A549 (cell line): ENCODE data around the gene TAF4. TPM values are rescaled to one million over a fixed set of nuclear protein-coding genes. Genes with fewer than 3 reads are reported as not detected.

Experiments used
- ATAC-seq, 2 experiments: fragments of 200-7000 bp in 1 of 2; fragments of >200 bp in 1 of 2; cut with Nextera tagmentation in 1 of 2; cut with Tn5 transposase in 1 of 2; 3 replicates each; pipeline versions ENCODE4 v1.8.0 to v1.9.1; 2018 to 2020; ENCODE audit warnings: mild to moderate bottlenecking in 1 of 2, moderate library complexity in 1 of 2
- CTCF ChIA-PET: fragments of 300-600 bp; sonication (Branson Sonifier 250); formaldehyde crosslinking; extraction: SDS; loops from one replicate; lab custom pipeline; 2021; ENCODE audit warnings: antibody characterized with exemption, inconsistent platforms; lab: Yijun Ruan, JAX
- POLR2A ChIA-PET: fragments of 350-600 bp; formaldehyde crosslinking; extraction: SDS; loops from one replicate; lab custom pipeline; 2021; ENCODE audit warnings: antibody characterized with exemption, inconsistent platforms; lab: Yijun Ruan, JAX
- DNase-seq, 2 experiments: peaks; one replicate each; pipeline versions ENCODE4 v3.0.0 to v3.0.0-alpha.2; 2011 to 2016; ENCODE audit warnings: low read depth in 1 of 2, low spot score in 1 of 2
- FAIRE-seq: peaks from 2 replicates; lab custom pipeline; 2011; peaks lifted over from hg19 to GRCh38; lab: Jason Lieb, UNC
- H3K27ac ChIP-seq, 2 experiments: fragments of >200 bp; sonication (Bioruptor Twin); formaldehyde crosslinking; 3 replicates each; pipeline ENCODE4 v1.5.1; 2016 to 2017
- H3K4me1 ChIP-seq: fragments of >200 bp; sonication (Bioruptor Twin); formaldehyde crosslinking; 3 replicates; pipeline ENCODE4 v1.6.1; 2016
- H3K4me2 ChIP-seq: fragments of >200 bp; sonication (Bioruptor Twin); formaldehyde crosslinking; 3 replicates; pipeline ENCODE4 v1.6.1; 2016
- H3K4me3 ChIP-seq: fragments of >200 bp; sonication (Bioruptor Twin); formaldehyde crosslinking; 3 replicates; pipeline ENCODE4 v1.5.1; 2016
- H3K9me3 ChIP-seq: fragments of >200 bp; sonication (Bioruptor Twin); formaldehyde crosslinking; 3 replicates; pipeline ENCODE4 v1.6.1; 2016
- CBX2 ChIP-seq: fragments of 200-600 bp; sonication (generic); IDR thresholded peaks from 2 replicates; pipeline ENCODE4 v1.6.1; 2016; ENCODE audit warnings: low read depth, mild to moderate bottlenecking, borderline replicate concordance
- CBX8 ChIP-seq: fragments of 200-600 bp; sonication (generic); IDR thresholded peaks from 2 replicates; pipeline ENCODE4 v1.6.1; 2016
- EHMT2 ChIP-seq: fragments of 200-600 bp; sonication (generic); IDR thresholded peaks from 2 replicates; pipeline ENCODE4 v1.6.1; 2016; ENCODE audit warnings: antibody characterized with exemption, low read depth, mild to moderate bottlenecking, moderate library complexity
- FOSL2 ChIP-seq, 2 experiments: fragments of 450-650 bp in 1 of 2; fragments of >200 bp in 1 of 2; sonication (Bioruptor Twin) in 1 of 2; formaldehyde crosslinking; IDR thresholded peaks; 2 replicates each; pipeline versions ENCODE4 v1.5.0 to v1.6.1; 2016 to 2020; ENCODE audit warnings: mild to moderate bottlenecking in 1 of 2, moderate library complexity in 1 of 2
- FOXS1 ChIP-seq: fragments of 250-450 bp; sonication (Bioruptor Pico); IDR thresholded peaks from 2 replicates; pipeline ENCODE4 v1.5.0; 2020; ENCODE audit warnings: mild to moderate bottlenecking, moderate library complexity
- GATA3 ChIP-seq: IDR thresholded peaks from 2 replicates; pipeline ENCODE4 v1.6.1; 2012; ENCODE audit warnings: borderline replicate concordance
- HOXA7 ChIP-seq: fragments of 250-450 bp; sonication (Bioruptor Pico); IDR thresholded peaks from 2 replicates; pipeline ENCODE4 v1.5.0; 2020; ENCODE audit warnings: mild to moderate bottlenecking, moderate library complexity
- JUN ChIP-seq, 2 experiments: fragments of >200 bp; sonication (Bioruptor Twin); formaldehyde crosslinking; IDR thresholded peaks; 2 replicates in 1 of 2; 3 replicates in 1 of 2; pipeline ENCODE4 v1.6.1; 2016 to 2017
- JUNB ChIP-seq: fragments of >200 bp; sonication (Bioruptor Twin); formaldehyde crosslinking; IDR thresholded peaks from 2 replicates; pipeline ENCODE4 v1.6.1; 2016
- KDM1A ChIP-seq: fragments of 200-600 bp; sonication (generic); IDR thresholded peaks from 2 replicates; pipeline ENCODE4 v1.6.1; 2016; ENCODE audit warnings: low read depth, mild to moderate bottlenecking
- KDM5A ChIP-seq: fragments of 200-600 bp; sonication (generic); IDR thresholded peaks from 2 replicates; pipeline ENCODE4 v1.6.1; 2016; ENCODE audit warnings: antibody characterized with exemption, mild to moderate bottlenecking
- MYC ChIP-seq: IDR thresholded peaks from 2 replicates; pipeline ENCODE4 v1.6.1; 2012; ENCODE audit warnings: mild to moderate bottlenecking, inconsistent platforms, low read length, improper control_type of control experiment, borderline replicate concordance
- NPAS2 ChIP-seq: fragments of 250-450 bp; sonication (Bioruptor Pico); IDR thresholded peaks from 2 replicates; pipeline ENCODE4 v1.8.0; 2022; ENCODE audit warnings: mild to moderate bottlenecking, moderate library complexity, borderline replicate concordance
- PHF8 ChIP-seq: fragments of 200-600 bp; sonication (generic); IDR thresholded peaks from 2 replicates; pipeline ENCODE4 v1.6.1; 2016; ENCODE audit warnings: low read depth, mild to moderate bottlenecking, antibody characterized with exemption, moderate library complexity, borderline replicate concordance
- POLR2A ChIP-seq: IDR thresholded peaks from 2 replicates; pipeline ENCODE4 v1.6.1; 2012; ENCODE audit warnings: mild to moderate bottlenecking, low read length
- RARB ChIP-seq: fragments of 250-450 bp; sonication (Bioruptor Pico); IDR thresholded peaks from 2 replicates; pipeline ENCODE4 v1.8.0; 2021; ENCODE audit warnings: mild to moderate bottlenecking, moderate library complexity
- SMC3 ChIP-seq: fragments of >200 bp; sonication (Bioruptor Twin); formaldehyde crosslinking; IDR thresholded peaks from 3 replicates; pipeline ENCODE4 v1.6.1; 2018; ENCODE audit warnings: inconsistent platforms
- TFCP2L1 ChIP-seq: fragments of 250-450 bp; sonication (Bioruptor Pico); IDR thresholded peaks from 2 replicates; pipeline ENCODE4 v1.5.0; 2021; ENCODE audit warnings: mild to moderate bottlenecking
- ZC3H11A ChIP-seq: fragments of 450-650 bp; IDR thresholded peaks from 2 replicates; pipeline ENCODE4 v1.6.1; 2014; ENCODE audit warnings: antibody characterized with exemption, mild to moderate bottlenecking
- ZFP36 ChIP-seq: fragments of 450-650 bp; IDR thresholded peaks from 2 replicates; pipeline ENCODE4 v1.6.1; 2014; ENCODE audit warnings: borderline replicate concordance; ENCODE audit not compliant: partially characterized antibody
- ZNF302 ChIP-seq: fragments of 250-450 bp; sonication (Bioruptor Pico); IDR thresholded peaks from 2 replicates; pipeline ENCODE4 v1.9.0; 2021; ENCODE audit warnings: inconsistent platforms, mild to moderate bottlenecking, moderate library complexity
- WGBS: methylation state at CpG from one replicate; pipeline ENCODE4 v1.1.6; 2017; ENCODE audit errors: missing lambda C conversion rate; 5-methylcytosine and 5-hydroxymethylcytosine counted together
- polyA plus RNA-seq, 4 experiments: library from polyadenylated mRNA; depleted of rRNA in 3 of 4; stranded (reverse); fragments of >200 nt; fragmentation: RNase III in 1 of 4; extraction: RNeasy Plus Mini Kit Qiagen cat#74134 plus additional on column Dnase treatment in 1 of 4; gene quantifications; 2 replicates in 3 of 4; 3 replicates in 1 of 4; pipeline ENCODE4 v1.2.3, GENCODE V29; 2011 to 2017
- TF ChIP-seq, protein P1 (sequence below): IDR thresholded peaks from 2 replicates; pipeline ENCODE4 v1.6.1; 2012
- TF ChIP-seq, protein P2 (sequence below): fragments of 450-650 bp; IDR thresholded peaks from 2 replicates; pipeline ENCODE4 v1.6.1; 2014; ENCODE audit warnings: antibody characterized with exemption
- TF ChIP-seq, protein P3 (sequence below): fragments of 200-600 bp; sonication (generic); IDR thresholded peaks from 2 replicates; pipeline ENCODE4 v1.6.1; 2016; ENCODE audit warnings: antibody characterized with exemption, mild to moderate bottlenecking, moderate library complexity
- TF ChIP-seq, protein P4 (sequence below): fragments of 250-450 bp; sonication (Bioruptor Pico); IDR thresholded peaks from 2 replicates; pipeline ENCODE4 v1.5.0; 2020; ENCODE audit warnings: low read depth, mild to moderate bottlenecking, moderate library complexity
- TF ChIP-seq, protein P5 (sequence below): fragments of >200 bp; sonication (Bioruptor Twin); formaldehyde crosslinking; IDR thresholded peaks from 3 replicates; pipeline ENCODE4 v1.6.1; 2016

TAF4 gene
- polyA plus RNA-seq, 2 of the 4 experiments (the other 2 are of a cell fraction), result 6.1 to 11.0 TPM

DNA sequence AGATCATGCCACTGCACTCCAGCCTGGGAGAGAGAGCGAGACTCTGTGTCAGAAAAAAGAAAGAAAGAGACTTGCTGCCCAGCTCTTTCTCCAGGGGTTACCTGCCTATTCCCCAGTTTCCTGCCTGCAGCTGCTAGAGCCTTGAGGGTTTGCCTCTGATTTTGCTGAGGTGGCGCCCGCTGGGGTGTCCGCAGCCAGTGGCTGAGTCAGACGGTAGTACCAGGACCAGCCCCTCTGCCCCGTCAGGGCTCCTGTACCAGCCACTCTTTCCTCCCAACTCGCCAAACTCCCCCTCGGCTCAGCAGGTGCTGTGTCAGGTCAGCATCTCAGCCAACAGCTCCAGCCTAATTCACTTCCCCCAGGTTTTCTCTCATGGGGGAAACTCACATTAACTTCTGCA, 49.2 kb upstream of the TAF4 start (continued):
- TF ChIP-seq, protein P1, sequence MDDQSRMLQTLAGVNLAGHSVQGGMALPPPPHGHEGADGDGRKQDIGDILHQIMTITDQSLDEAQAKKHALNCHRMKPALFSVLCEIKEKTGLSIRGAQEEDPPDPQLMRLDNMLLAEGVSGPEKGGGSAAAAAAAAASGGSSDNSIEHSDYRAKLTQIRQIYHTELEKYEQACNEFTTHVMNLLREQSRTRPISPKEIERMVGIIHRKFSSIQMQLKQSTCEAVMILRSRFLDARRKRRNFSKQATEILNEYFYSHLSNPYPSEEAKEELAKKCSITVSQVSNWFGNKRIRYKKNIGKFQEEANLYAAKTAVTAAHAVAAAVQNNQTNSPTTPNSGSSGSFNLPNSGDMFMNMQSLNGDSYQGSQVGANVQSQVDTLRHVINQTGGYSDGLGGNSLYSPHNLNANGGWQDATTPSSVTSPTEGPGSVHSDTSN, result no peak
- no peak for TF ChIP-seq HOXA7
- no peak for TF ChIP-seq FOXS1 (CRISPR knock-in tag)
- TF ChIP-seq KDM5A, result no peak
- TF ChIP-seq PHF8, result no peak
- no peak for TF ChIP-seq FOSL2 (IDR thresholded peaks at IDR 0.05)
- no peak for TF ChIP-seq FOSL2 (CRISPR knock-in tag; IDR thresholded peaks at IDR 0.05)
- no peak for TF ChIP-seq ZFP36
- TF ChIP-seq MYC, result no peak
- TF ChIP-seq, all 56 proteins: peak for 0

DNA sequence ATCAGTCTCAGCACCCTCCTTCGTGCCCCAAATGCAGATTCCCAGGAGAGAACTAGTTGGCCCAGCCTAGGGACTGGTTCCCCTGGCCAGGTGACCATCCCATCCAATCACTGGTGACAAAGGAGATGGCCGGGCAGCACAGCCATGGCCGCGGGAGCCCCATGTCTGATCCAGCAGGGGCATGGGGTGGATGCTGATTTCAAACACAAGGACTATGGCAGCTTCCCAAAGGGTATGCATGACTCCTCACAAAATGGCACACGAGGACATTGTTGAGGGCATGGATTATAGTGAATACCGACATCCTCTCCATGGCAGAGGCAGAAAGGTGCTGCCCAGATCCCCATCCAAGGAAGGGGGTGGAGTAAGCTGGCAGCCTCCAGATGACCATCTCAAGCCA, 46.7 kb upstream of the TAF4 start:
- H3K4me2 ChIP-seq, result no peak overlapping the region
- POLR2A ChIA-PET, result no interaction called here
- H3K9me3 ChIP-seq, result peaks cover 69% of the 10 kb centered on the region
- 15% methylated on average over 3 of the region's 6 CpGs for WGBS
- no peak for DNase-seq
- CTCF ChIA-PET, result interaction anchor here (0.8 to 1.2 kb wide), 4 partner anchors 9 to 24 kb away, joined by 3 to 4 read pairs (median 4); no protein-coding TSS in a partner anchor
- no peaks in the 10 kb centered on the region for H3K4me1 ChIP-seq
- H3K4me3 ChIP-seq, result no peak overlapping the region
- FAIRE-seq, result no peak
- no peak for ATAC-seq
- TF ChIP-seq MYC, result no peak
- no peak for TF ChIP-seq FOXS1 (CRISPR knock-in tag)
- TF ChIP-seq CBX2, result no peak
- TF ChIP-seq POLR2A, result no peak
- TF ChIP-seq JUN (IDR thresholded peaks at IDR 0.05), result no peak
- no peak for TF ChIP-seq RARB (CRISPR knock-in tag)
- no peak for TF ChIP-seq PHF8
- TF ChIP-seq GATA3, result no peak
- no peak for TF ChIP-seq NPAS2 (CRISPR knock-in tag)
- TF ChIP-seq, protein P2, sequence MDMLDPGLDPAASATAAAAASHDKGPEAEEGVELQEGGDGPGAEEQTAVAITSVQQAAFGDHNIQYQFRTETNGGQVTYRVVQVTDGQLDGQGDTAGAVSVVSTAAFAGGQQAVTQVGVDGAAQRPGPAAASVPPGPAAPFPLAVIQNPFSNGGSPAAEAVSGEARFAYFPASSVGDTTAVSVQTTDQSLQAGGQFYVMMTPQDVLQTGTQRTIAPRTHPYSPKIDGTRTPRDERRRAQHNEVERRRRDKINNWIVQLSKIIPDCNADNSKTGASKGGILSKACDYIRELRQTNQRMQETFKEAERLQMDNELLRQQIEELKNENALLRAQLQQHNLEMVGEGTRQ, result no peak
- no peak for TF ChIP-seq TFCP2L1 (CRISPR knock-in tag)
- no peak for TF ChIP-seq EHMT2
- TF ChIP-seq KDM5A, result no peak
- TF ChIP-seq, protein P3, sequence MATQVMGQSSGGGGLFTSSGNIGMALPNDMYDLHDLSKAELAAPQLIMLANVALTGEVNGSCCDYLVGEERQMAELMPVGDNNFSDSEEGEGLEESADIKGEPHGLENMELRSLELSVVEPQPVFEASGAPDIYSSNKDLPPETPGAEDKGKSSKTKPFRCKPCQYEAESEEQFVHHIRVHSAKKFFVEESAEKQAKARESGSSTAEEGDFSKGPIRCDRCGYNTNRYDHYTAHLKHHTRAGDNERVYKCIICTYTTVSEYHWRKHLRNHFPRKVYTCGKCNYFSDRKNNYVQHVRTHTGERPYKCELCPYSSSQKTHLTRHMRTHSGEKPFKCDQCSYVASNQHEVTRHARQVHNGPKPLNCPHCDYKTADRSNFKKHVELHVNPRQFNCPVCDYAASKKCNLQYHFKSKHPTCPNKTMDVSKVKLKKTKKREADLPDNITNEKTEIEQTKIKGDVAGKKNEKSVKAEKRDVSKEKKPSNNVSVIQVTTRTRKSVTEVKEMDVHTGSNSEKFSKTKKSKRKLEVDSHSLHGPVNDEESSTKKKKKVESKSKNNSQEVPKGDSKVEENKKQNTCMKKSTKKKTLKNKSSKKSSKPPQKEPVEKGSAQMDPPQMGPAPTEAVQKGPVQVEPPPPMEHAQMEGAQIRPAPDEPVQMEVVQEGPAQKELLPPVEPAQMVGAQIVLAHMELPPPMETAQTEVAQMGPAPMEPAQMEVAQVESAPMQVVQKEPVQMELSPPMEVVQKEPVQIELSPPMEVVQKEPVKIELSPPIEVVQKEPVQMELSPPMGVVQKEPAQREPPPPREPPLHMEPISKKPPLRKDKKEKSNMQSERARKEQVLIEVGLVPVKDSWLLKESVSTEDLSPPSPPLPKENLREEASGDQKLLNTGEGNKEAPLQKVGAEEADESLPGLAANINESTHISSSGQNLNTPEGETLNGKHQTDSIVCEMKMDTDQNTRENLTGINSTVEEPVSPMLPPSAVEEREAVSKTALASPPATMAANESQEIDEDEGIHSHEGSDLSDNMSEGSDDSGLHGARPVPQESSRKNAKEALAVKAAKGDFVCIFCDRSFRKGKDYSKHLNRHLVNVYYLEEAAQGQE, result no peak
- TF ChIP-seq CBX8, result no peak
- TF ChIP-seq ZNF302 (CRISPR knock-in tag), result no peak
- TF ChIP-seq, all 56 proteins: peak for 0
- H3K27ac ChIP-seq, result no peak overlapping the region

DNA sequence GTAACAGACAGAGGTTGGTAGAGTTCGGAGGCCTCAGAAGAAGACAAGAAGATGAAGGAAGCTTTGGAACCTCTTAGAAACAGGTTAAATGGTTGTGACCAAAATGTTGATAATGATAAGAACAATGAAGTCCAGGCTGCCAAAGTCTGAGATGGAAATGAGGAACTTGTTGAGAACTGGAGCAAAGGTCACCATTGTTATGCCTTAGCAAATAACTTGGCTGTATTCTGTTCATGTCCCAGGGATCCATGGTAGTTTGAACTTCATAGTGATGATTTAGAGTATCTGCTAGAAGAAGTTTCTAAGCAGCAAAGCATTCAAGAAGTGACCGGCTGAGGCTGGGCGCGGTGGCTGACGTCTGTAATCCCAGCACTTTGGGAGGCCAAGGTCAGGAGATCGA, 45.5 kb upstream of the TAF4 start:
- TF ChIP-seq, protein P4, sequence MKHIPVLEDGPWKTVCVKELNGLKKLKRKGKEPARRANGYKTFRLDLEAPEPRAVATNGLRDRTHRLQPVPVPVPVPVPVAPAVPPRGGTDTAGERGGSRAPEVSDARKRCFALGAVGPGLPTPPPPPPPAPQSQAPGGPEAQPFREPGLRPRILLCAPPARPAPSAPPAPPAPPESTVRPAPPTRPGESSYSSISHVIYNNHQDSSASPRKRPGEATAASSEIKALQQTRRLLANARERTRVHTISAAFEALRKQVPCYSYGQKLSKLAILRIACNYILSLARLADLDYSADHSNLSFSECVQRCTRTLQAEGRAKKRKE, result no peak
- TF ChIP-seq SMC3 (no peak), JUNB (no peak), ZC3H11A (no peak), KDM5A (no peak), KDM1A (no peak)
- TF ChIP-seq, protein P5, sequence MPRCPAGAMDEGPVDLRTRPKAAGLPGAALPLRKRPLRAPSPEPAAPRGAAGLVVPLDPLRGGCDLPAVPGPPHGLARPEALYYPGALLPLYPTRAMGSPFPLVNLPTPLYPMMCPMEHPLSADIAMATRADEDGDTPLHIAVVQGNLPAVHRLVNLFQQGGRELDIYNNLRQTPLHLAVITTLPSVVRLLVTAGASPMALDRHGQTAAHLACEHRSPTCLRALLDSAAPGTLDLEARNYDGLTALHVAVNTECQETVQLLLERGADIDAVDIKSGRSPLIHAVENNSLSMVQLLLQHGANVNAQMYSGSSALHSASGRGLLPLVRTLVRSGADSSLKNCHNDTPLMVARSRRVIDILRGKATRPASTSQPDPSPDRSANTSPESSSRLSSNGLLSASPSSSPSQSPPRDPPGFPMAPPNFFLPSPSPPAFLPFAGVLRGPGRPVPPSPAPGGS, result no peak
- TF ChIP-seq, all 56 proteins: peak for 0
- ATAC-seq (no peak), DNase-seq (no peak), FAIRE-seq (no peak)
- H3K9me3 ChIP-seq, result peaks cover 82% of the 10 kb centered on the region
- CTCF ChIA-PET, result no interaction called here
- H3K4me1 ChIP-seq, result no peaks in the 10 kb centered on the region
- H3K4me2 ChIP-seq, result no peak overlapping the region
- WGBS, result 76% methylated on average over 6 of the region's 6 CpGs
- POLR2A ChIA-PET, result no interaction called here
- no peak overlapping the region for H3K27ac ChIP-seq
- no peak overlapping the region for H3K4me3 ChIP-seq
